ENCODE results near the gene CGRRF1.

Gene CGRRF1

DNA sequence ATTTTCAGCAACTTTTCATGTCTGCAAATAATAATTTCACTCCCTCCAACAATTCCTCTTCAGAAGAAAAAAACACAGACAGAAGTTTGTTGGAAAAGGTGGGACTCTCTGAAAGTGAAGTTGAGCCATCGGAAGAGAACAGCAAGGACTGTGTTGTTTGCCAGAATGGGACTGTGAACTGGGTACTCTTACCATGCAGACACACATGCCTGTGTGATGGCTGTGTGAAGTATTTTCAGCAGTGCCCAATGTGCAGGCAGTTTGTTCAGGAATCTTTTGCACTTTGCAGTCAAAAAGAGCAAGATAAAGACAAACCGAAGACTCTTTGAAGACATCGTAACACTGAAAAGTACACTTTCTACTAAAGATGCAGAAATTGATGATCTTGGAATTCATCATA lies 28.3 kb downstream of the CGRRF1 start:
- TF ChIP-seq, protein P1, sequence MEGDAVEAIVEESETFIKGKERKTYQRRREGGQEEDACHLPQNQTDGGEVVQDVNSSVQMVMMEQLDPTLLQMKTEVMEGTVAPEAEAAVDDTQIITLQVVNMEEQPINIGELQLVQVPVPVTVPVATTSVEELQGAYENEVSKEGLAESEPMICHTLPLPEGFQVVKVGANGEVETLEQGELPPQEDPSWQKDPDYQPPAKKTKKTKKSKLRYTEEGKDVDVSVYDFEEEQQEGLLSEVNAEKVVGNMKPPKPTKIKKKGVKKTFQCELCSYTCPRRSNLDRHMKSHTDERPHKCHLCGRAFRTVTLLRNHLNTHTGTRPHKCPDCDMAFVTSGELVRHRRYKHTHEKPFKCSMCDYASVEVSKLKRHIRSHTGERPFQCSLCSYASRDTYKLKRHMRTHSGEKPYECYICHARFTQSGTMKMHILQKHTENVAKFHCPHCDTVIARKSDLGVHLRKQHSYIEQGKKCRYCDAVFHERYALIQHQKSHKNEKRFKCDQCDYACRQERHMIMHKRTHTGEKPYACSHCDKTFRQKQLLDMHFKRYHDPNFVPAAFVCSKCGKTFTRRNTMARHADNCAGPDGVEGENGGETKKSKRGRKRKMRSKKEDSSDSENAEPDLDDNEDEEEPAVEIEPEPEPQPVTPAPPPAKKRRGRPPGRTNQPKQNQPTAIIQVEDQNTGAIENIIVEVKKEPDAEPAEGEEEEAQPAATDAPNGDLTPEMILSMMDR (conservative IDR thresholded peaks at IDR 0.05; ENCODE audit: low read depth, low read length), result no peak
- H3K4me3 ChIP-seq (ENCODE audit: low read length), result no peak overlapping the region
- DNase-seq (ENCODE audit: low read depth), result no peak

DNA sequence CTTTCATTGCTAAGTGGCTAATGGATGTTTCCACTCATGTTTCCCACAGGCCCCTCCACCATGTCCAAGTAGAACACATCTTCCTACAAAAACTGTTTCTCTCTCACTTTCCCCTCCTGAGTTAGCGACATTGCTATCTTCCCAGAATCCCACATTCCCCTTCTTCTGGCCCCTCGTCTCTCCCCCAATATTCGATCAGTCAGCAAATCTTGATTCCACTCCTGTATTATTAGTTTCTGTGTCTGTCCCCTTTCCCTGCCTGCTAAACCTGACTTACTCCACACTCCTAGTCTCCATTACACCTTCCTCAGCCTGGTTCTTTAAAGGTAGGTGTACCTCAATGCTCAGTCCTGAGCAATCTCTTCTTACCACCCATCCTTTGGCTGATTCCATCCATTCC lies 37.9 kb downstream of the CGRRF1 start:
- DNase-seq (ENCODE audit: low read depth), result no peak
- TF ChIP-seq, protein P1 (conservative IDR thresholded peaks at IDR 0.05; ENCODE audit: low read depth, low read length), result no peak
- H3K4me3 ChIP-seq (ENCODE audit: low read length), result no peak overlapping the region

DNA sequence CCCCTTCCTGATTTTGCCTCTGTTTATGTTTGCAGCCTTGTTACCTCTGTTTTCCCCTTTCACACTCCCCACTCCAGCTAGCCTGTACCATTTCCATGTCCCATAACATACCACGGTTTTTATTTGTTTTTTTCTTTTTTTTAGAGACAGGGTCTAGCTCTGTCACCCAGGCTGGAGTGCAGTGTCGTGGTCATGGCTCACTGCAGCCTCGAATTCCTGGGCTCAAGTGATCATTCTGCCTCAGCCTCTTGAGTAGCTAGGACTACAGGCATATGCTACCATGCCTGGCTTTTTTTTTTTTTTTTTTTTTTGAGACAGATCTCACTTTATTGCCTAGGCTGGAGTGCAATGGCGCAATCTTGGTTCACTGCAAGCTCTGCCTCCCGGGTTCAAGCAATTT lies 38.8 kb downstream of the CGRRF1 start:
- H3K4me3 ChIP-seq (ENCODE audit: low read length), result no peak overlapping the region
- DNase-seq (ENCODE audit: low read depth), result no peak
- TF ChIP-seq, protein P1 (conservative IDR thresholded peaks at IDR 0.05; ENCODE audit: low read depth, low read length), result no peak

DNA sequence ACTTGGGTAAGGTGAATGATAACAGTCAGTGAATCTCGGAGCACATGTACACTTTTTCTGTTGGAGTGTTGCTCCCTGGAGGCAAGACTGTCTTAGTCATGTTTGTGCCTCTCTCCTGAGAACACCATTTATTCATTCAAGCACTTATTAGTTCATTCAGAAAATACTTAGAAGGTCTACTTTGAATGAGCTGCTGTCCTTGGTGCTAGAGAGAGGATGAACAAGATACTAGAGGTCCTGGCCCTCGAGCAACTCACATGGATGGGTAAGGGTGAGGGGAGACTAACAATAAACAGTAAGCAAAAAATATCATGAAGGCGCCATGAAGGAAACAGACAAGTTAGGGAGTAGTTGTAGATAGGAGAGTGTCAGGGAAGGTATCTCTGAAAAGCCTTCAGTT lies 40.2 kb downstream of the CGRRF1 start:
- DNase-seq (ENCODE audit: low read depth), result no peak
- H3K4me3 ChIP-seq (ENCODE audit: low read length), result no peak overlapping the region

GRCh38 chr14:54550514-54550913 lies 40.8 kb downstream of the CGRRF1 start:
- no peak overlapping the region for H3K4me3 ChIP-seq (ENCODE audit: low read length)
- no peak for DNase-seq (ENCODE audit: low read depth)
- TF ChIP-seq, protein P1 (conservative IDR thresholded peaks at IDR 0.05; ENCODE audit: low read depth, low read length), result no peak

More for the DNA sequence above, 40.2 kb downstream of the CGRRF1 start:
- TF ChIP-seq, protein P1 (conservative IDR thresholded peaks at IDR 0.05; ENCODE audit: low read depth, low read length), result no peak

GRCh38 chr14:54554401-54554800 lies 44.7 kb downstream of the CGRRF1 start:
- TF ChIP-seq, protein P1 (conservative IDR thresholded peaks at IDR 0.05; ENCODE audit: low read depth, low read length), result no peak
- DNase-seq (ENCODE audit: low read depth), result no peak
- no peak overlapping the region for H3K4me3 ChIP-seq (ENCODE audit: low read length)

- no peak overlapping the region for H3K4me3 ChIP-seq (ENCODE audit: low read length)
- no peak for DNase-seq (ENCODE audit: low read depth)
- TF ChIP-seq, protein P1 (conservative IDR thresholded peaks at IDR 0.05; ENCODE audit: low read depth, low read length), result no peak
Measured at GRCh38 chr14:54555651-54556050, 45.9 kb downstream of the CGRRF1 start.

Data from retinal pigment epithelial cell (primary cell).